ENCODE results near the gene AP1S3.

DNA sequence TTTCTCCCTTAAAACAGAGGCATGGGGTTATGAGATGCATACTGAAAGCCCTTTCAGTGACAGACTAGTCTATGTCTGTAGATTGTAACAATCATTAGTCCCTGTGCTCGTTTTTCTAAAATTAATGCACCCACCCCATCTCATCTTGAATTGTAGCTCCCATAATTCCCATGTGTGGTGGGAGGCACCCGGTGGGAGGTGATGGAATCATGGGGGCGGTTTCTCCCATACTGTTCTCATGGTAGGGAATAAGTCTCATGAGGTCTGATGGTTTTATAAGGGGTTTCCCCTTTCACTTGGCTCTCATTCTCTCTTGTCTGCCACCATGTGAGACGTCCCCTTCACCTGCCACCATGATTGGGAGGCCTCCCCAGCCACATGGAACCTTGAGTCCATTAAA lies 100.9 kb downstream of the AP1S3 start:
- TF ChIP-seq, protein P1, sequence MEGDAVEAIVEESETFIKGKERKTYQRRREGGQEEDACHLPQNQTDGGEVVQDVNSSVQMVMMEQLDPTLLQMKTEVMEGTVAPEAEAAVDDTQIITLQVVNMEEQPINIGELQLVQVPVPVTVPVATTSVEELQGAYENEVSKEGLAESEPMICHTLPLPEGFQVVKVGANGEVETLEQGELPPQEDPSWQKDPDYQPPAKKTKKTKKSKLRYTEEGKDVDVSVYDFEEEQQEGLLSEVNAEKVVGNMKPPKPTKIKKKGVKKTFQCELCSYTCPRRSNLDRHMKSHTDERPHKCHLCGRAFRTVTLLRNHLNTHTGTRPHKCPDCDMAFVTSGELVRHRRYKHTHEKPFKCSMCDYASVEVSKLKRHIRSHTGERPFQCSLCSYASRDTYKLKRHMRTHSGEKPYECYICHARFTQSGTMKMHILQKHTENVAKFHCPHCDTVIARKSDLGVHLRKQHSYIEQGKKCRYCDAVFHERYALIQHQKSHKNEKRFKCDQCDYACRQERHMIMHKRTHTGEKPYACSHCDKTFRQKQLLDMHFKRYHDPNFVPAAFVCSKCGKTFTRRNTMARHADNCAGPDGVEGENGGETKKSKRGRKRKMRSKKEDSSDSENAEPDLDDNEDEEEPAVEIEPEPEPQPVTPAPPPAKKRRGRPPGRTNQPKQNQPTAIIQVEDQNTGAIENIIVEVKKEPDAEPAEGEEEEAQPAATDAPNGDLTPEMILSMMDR (tag by site-specific recombination; IDR thresholded peaks at IDR 0.05) = no peak
- no peak for TF ChIP-seq ZNF148 (tag by site-specific recombination; IDR thresholded peaks at IDR 0.05; ENCODE audit: borderline replicate concordance)
- TF ChIP-seq ZNF404 (tag by site-specific recombination; IDR thresholded peaks at IDR 0.05) = no peak
- no peak for TF ChIP-seq ZNF394 (tag by site-specific recombination; IDR thresholded peaks at IDR 0.05; ENCODE audit: borderline replicate concordance)
- no peak for TF ChIP-seq TCF7L2 (IDR thresholded peaks at IDR 0.05; ENCODE audit: borderline replicate concordance, low read depth, low read length)

Measured in HEK293 (cell line).